Retina (tissue), 1 donor: Measurements from ENCODE around the gene RPUSD1.
"Not testable (repeated sequence)": the region's sequence is repeated elsewhere in the genome, so short reads cannot be mapped to it uniquely, and the experiment has no call there.

Experiments
- DNase-seq: peaks from one replicate; pipeline ENCODE4 v3.0.0-alpha.2; 2016

Gene RPUSD1

DNA sequence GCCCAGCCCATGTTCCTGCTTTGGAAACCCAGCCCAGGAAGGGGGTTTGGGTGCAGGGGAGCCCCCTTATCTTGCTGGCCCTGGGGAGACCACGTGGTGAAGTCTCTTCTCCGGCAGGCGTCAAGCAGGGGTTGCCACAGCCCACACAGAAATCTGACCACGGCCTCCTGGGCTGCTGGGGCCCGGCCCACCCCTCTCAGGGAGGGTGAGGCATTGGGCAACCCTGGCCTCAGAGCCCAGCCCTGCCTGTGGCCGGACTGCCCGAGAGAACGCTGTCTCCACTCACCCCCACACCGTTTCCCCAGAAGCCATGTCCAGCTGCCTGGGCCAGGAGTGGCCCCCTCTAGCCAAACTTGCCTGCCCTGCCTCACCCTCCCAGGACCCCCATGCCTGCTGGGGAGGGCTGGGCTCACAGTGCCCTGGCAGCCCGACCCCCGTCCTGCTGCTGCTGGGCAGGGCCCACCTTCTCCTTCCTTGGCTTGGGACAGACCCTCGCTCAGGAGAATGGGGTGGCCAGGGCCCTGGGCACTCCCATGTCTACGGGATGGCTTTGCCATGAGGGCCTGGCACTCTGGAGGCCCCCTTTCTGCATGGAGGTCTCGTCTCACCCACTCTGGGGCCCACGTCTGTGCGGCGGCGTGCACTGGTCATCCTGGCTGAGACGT is 6.7 kb downstream of the RPUSD1 start:
- no peak for DNase-seq

DNA sequence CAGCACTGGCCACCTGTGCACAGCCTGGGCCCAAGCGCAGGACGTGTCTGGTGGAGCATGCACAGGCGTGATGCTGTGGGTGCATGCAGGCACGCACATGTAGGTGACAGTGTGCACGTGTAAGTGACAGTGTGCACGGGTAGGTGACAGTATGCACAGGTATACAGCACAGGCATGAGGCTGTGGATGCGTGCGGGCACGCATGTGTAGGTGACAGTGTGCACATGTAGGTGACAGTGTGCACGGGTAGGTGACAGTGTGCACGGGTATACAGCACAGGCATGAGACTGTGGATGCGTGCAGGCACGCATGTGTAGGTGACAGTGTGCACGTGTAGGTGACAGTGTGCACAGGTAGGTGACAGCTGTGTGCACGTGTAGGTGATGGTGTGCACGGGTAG is 7.9 kb downstream of the RPUSD1 start:
- no peak for DNase-seq

DNA sequence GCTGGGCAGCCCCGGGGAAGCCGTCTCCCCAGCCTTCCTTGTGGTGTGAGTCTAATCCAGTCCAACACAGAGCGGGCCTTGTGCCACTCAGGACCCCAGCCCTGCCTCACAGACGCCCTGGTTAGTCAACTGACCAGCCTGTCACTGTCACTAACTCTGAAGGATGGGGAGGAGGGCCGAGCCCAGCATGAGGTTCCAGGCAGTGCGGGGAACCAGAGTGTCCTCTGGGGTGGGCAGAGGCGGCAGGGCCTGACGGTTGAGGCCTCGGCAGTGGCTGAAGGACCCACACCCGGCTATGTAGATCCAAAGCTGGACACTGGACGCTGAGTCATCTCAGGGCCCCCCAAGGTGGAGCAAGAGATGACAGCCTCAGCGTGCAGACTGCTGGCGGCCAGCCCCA is 8.6 kb downstream of the RPUSD1 start:
- DNase-seq: no peak

DNA sequence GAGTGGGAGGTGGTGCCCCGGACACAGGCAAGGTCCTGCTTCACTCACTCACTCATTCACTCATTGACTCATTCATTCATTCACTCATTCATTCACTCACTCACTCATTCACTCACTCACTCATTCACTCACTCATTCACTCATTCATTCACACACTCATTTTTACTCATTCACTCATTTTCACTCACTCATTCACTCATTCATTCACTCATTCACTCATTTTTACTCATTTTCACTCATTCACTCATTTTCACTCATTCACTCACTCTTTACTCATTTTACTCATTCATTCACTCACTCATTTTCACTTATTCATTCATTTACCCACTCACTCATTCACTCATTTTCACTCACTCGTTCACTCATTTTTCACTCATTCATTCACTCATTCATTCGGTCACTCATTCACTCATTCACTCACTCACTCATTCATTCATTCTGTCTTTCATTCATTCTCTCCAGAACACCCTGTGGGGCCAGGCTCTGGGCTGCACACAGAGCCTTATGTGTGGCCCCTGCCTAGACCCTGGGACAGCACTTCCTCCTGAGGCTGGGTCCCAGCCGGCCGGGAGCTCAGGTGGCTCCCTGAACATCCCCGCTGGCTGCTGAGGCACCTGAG is 9.2 kb downstream of the RPUSD1 start:
- DNase-seq: no peak

DNA sequence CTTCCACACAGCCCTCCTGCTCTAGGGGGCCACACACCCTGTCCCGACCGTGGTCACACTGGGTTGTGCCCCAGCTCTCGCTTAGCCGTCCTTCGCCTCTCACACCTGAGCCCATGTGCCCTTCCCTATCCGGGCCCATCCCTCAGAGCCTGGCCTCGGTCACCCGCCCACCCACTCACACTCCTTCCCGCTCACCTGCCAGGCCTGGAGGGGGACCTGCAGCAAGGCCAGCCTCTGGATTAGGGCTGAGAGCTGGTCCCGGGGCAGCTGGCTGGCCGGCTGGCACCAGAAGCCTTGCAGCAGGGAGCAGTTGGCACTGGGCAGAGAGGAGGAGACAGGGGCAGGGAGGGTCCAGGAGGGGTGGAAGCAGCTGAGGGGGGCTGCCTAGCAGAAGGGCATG is 9.7 kb downstream of the RPUSD1 start:
- no peak for DNase-seq

DNA sequence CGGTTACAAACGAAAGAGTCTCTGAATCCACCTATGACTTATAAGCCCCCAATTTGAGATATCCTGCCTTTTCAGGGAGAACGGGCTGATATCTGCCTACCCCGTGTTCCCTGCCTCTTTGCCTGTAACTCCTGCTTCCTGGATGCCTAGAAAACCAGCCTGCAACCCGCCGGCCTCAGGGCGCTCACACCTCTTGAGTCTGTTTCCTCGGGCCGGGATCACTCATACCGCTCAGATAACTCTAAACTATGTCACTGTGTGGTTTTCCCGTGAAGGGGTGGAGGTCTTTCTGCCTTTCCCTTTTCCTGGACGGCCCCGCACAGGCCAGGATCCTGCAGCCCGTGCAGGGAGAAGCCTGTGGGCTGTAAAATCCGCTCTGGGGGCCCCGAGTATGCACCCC is 10.4 kb downstream of the RPUSD1 start:
- DNase-seq: no peak

DNA sequence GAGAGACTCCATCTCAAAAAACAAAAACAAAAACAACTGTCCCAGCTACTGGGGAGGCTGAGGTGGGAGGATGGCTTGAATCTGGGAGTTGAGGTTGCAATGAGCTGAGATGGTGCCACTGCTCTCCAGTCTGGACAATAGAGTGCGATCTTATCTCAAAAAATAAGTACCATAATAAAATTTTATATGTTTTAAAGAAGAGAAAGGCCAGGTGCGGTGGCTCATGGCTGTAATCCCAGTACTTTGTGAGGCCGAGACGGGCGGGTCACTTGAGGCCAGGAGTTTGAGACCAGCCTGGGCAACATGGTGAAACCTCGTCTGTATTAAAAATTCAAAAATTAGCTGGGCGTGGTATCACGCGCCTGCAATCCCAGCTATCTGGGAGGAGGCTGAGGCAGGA is 11.4 kb downstream of the RPUSD1 start:
- DNase-seq: no peak

DNA sequence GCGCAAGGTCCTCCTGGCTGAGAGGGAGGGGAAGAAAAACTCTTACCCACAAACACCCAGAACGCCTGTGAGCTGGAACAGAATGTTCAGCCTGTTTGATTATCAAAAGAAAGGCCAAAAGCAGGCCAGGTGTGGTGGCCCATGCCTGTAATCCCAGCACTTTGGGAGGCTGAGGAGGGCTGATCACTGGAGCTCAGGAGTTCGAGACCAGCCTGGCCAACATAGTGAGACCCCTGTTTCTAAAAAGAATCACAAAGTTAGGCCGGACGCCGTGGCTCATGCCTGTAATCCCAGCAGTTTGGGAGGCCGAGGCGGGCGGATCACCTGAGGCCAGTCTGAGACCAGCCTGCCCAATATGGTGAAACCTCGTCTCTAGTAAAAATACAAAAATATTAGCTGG is 11.9 kb downstream of the RPUSD1 start:
- DNase-seq: not testable (repeated sequence)

DNA sequence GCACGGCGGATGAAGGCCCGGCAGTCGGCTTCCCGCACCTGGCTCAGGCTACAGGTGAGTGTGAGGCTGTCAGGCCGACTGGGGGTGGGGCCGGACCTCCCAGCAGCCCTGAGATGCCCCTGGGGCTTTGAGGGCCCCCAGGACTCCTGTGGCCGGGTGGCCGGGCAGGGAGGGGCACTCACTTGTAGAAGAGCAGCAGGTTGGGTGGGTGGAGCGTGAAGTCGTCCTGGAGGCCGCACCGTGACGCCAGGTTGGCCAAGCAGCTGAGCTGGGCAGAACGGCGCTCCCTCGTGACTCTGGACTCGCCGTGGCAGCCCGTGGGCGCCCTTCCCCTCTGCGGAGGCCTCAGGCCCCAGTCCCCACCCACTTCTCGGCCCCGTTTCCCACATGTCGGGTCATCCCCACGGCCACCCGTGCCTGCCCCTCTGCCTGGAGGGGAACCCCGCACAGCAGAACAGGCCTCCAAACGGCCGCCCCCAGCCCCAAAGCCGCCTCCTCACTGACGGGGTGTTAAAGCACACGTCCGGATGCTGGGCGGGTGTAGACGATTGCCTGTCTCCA is 12.9 kb downstream of the RPUSD1 start:
- DNase-seq: no peak

DNA sequence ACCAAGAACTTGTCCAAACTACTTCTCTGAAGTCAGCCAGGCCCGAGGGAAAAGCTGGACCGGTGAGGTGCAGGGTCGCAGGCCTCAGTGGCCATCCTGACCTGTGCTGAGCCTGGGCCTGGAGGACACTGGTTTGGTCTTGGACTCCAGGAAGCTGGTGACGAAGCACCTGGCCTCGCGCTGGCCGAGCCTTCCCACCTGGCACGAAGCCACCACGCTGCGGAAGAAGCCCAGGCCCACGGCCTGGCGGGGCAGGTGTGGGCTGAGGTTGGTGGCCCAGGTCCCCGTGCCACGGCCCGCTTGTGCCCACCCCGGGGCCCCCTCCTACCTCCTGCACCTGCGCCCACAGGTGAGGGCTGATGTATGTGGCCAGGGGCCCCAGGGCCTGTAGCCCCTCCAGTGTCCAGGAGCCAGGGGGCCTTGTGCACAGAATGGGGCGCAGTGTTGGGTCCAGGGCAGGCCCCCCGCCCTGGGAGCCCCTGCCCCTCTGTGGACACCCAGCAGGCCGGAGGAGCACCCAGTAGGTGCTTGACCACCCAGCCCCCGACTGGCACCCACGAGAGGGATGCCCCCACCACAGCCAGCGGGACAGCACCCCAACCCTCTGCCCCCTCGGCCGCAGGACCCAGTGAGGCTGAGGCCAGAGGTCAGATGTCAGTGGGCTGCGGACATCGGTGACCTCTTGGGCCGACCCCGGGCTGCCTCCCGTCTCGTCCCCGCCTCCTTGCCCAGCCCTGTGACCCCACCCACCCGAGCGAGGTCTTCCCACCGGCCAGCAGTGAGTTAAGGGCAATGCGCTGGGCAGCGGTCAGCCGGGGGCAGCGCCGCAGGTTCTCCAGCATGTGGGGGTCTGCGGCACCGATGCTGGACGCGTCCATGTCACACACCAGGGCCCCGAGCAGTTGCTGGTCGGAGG is 13.8 kb downstream of the RPUSD1 start:
- DNase-seq: no peak

DNA sequence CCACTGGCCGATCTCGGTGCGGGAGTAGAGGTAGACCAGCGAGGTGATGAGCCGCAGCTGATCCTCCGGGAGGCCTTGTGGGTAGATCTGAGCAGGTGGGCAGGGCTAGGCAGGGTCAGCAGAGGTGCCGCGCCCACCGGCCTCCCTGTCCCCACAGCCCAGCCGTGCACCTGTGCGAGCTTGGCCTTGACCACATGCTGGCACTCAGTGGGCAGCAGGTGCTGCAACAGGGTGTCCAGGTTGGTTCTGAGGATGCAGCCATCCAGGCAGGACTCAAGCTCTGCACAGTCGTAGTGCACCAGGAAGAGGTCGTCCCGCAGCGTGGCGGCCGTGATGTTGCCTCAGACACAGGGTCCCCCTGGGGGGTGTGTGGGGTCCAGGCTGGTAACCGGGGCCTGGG is 15.2 kb downstream of the RPUSD1 start:
- no peak for DNase-seq

DNA sequence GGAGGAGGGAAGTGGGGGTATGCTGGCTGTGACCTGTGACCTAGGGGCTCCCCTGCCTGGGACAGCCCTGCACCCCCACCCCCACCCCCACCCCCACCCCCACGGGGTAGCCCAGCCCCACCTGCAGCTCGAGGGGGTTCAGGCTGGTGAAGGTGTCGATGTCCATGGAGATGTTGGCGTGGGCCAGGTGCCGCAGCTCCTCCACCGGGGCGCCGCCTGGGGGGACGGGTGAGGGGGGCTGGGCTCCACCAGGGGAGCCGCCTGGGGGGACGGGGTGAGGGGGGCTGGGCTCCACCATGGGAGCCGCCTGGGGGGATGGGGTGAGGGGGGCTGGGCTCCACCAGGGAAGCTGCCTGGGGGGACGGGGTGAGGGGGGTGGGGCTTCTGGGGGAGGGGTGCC is 17.8 kb downstream of the RPUSD1 start:
- DNase-seq: no peak

DNA sequence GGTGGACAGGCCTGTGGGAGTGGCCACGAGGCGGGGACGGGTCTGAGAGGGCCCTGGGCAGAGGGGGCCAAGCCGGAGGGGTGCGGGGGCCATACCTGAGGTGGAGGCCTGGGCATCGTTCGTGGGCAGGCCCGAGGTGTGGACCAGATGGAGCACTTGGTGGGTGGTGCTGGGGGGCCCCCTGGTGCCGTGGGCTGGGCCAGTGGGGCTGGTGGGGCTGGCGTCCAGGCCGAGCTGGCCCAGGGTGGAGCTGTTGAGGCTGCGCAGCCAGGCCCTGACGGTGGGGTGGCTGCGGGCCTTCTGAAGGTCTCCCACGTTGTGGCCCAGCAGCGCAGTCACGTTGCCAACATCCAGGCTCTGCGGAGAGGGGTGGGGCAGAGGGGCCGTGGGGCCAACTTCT is 18.2 kb downstream of the RPUSD1 start:
- DNase-seq: no peak

DNA sequence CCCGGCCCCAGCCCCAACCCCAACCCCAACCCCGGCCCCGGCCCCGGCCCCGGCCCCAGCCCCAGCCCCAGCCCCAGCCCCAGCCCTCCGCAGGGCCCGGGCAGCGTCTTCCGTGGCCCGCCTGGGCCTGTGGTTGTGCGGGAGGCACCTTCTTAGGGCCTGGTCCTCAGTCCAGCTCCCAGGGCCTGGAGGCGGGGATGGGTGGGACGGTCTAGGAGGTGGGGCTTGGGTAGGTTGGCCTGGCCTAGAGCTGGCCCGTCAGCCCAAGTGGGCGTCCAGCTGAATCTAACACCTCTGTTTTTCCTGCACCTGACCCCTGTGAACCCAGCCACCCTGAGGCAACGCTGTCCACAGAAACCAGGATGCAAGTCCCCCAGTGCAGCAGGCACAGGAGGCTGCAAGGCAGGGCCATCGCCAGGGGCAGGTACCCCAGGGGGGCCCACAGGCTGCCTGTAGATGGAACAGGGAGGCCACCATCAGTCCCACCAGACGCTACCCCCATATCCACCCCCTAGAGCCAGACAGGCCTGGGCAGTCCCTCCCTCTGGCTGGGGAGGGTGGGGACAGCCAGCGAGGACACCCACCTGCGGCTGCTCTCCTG is 18.9 kb downstream of the RPUSD1 start:
- DNase-seq: no peak

DNA sequence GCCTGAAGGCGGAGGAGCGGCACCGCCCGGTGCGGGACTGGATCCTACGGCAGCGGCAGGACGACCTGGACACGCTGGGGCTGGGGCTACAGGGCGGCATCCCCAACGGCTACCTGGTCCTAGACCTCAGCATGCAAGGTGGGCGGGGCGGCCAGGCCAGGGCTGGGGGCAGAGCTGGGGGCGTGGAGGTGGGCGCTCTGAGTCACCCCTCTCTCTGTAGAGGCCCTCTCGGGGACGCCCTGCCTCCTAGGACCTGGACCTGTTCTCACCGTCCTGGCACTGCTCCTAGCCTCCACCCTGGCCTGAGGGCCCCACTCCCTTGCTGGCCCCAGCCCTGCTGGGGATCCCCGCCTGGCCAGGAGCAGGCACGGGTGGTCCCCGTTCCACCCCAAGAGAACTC is 19.8 kb downstream of the RPUSD1 start:
- DNase-seq: no peak

DNA sequence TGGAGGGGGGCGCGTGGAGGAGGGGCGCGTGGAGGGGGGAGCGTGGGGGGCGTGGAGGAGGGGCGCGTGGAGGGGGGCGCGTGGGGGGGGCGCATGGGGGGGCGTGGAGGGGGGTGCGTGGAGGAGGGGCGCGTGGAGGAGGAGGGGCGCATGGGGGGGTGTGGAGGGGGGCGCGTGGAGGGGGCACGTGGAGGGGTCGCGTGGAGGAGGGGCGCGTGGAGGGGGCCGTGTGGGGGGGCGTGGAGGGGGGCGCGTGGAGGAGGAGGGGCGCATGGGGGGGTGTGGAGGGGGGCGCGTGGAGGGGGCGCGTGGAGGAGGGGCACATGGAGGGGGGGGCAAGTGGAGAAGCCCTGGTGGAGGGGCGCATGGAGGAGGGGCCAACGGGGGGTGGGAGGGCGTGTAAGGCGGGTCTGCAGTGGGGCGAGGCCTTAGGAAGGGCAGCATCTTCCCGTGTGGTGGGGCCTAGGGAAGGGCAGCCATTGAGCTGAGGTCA is 20.4 kb downstream of the RPUSD1 start:
- DNase-seq: no peak

DNA sequence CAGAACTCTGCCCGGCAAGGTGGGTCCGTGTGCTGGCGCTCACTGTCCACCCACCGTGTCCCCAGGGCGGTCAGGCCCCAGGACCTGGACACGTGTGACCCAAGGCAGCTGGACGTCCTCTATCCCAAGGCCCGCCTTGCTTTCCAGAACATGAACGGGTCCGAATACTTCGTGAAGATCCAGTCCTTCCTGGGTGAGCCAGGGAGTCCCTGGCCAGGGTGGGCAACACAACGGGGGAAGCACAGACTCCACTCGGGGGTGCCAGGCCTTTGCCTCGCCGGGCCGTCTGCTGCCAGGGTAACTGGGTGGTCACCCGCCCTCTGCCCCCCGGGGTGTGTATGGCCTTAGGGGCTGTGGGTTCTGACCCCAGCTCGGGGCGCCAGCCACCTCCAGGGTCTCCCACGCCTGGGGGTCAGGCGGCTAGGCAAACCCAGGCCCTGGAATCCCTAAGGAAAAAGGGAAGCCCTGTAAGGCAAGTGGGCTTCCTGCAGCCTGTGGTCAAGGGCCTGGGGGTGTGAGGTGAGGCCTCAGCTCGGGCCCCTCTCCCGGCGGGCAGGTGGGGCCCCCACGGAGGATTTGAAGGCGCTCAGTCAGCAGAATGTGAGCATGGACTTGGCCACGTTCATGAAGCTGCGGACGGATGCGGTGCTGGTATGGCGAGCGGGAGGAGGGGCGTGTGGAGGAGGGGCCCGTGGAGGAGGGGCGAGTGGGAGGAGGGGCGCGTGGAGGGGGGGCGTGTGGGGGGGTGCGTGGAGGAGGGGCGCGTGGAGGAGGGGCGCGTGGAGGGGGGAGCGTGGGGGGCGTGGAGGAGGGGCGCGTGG is 21.2 kb downstream of the RPUSD1 start:
- DNase-seq: no peak

DNA sequence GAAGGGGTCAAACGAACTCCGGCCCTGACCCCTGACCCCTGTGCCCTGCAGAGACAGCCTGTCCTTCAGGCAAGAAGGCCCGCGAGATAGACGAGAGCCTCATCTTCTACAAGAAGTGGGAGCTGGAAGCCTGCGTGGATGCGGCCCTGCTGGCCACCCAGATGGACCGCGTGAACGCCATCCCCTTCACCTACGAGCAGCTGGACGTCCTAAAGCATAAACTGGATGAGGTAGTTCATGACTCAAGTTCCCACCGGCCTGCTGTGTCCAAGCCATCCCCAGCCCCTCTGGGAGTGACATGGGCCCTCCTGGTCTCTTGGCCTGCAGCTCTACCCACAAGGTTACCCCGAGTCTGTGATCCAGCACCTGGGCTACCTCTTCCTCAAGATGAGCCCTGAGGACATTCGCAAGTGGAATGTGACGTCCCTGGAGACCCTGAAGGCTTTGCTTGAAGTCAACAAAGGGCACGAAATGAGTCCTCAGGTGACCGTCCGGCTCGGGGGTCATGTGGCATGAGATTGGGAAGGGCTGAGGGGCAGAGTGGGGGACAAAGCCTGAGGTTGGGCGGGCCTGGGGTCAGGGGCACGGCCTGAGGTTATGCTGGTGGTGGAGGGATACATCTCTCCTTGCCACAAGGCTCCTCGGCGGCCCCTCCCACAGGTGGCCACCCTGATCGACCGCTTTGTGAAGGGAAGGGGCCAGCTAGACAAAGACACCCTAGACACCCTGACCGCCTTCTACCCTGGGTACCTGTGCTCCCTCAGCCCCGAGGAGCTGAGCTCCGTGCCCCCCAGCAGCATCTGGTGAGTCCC is 22.0 kb downstream of the RPUSD1 start:
- DNase-seq: no peak

DNA sequence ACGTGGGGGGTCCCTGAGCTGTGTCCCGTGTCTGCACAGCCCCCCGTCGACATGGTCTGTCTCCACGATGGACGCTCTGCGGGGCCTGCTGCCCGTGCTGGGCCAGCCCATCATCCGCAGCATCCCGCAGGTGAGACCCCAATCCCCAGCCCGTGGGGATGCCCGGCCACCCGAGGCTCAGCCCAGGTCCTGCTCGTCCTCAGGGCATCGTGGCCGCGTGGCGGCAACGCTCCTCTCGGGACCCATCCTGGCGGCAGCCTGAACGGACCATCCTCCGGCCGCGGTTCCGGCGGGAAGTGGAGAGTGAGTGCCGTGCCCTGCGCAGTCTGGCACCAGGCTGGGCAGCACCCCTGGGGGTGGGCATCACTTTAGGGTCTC is 22.7 kb downstream of the RPUSD1 start:
- DNase-seq: no peak

DNA sequence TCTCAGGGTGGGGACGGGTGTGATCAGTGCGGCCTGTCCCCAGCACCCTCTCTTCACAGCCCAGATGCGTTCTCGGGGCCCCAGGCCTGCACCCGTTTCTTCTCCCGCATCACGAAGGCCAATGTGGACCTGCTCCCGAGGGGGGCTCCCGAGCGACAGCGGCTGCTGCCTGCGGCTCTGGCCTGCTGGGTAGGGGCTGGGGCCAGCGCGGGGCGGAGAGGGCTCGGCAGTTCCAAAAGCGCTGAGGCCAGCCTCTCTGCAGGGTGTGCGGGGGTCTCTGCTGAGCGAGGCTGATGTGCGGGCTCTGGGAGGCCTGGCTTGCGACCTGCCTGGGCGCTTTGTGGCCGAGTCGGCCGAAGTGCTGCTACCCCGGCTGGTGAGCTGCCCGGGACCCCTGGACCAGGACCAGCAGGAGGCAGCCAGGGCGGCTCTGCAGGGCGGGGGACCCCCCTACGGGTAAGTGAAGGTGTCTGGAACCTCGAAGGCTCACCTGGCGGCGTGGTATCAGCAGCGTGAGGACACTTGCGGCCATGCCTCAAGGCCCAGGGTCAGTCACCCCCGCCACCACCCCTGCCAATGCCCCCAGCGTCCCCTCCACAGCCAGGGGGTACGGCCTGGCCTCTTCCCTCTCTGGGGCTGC is 23.2 kb downstream of the RPUSD1 start:
- no peak for DNase-seq
